Endodermal cell (in vitro differentiated cells): ENCODE results near the gene SEPTIN2. TPM values are rescaled to one million over a fixed set of nuclear protein-coding genes. Genes with fewer than 3 reads are reported as not detected.
A peak's percentile ranks its signal among the peaks of the same experiment; 100 is the strongest.

Experiments
- DNase-seq: peaks from one replicate; pipeline ENCODE4 v3.0.0-alpha.2; 2017
- H3K27ac ChIP-seq: 2 replicates; pipeline ENCODE4 v1.5.1; 2013; ENCODE audit warnings: mild to moderate bottlenecking, low read depth, low read length, moderate library complexity
- H3K27me3 ChIP-seq: 2 replicates; pipeline ENCODE4 v1.6.1; 2013; ENCODE audit warnings: mild to moderate bottlenecking, low read length, moderate library complexity; ENCODE audit not compliant: insufficient read depth, control insufficient read depth, poor library complexity, severe bottlenecking
- H3K36me3 ChIP-seq: 2 replicates; pipeline ENCODE4 v1.7.0; 2013; ENCODE audit warnings: mild to moderate bottlenecking, low read length, moderate library complexity; ENCODE audit not compliant: control insufficient read depth, insufficient read depth
- H3K4me1 ChIP-seq: one replicate; pipeline ENCODE4 v1.7.0; 2013; ENCODE audit warnings: low read length; ENCODE audit not compliant: control insufficient read depth, insufficient read depth
- H3K4me3 ChIP-seq: 2 replicates; pipeline ENCODE4 v1.5.1; 2013; ENCODE audit warnings: mild to moderate bottlenecking, low read length, moderate library complexity
- H3K9ac ChIP-seq: 2 replicates; pipeline ENCODE4 v1.6.1; 2013; ENCODE audit warnings: mild to moderate bottlenecking, low read length, moderate library complexity; ENCODE audit not compliant: poor library complexity, severe bottlenecking; ENCODE audit errors: extremely low read depth
- H3K9me3 ChIP-seq: 2 replicates; pipeline ENCODE4 v1.6.1; 2013; ENCODE audit warnings: mild to moderate bottlenecking, low read length, moderate library complexity; ENCODE audit not compliant: control insufficient read depth
- H3K27ac Mint-ChIP-seq: 2 replicates; pipeline ENCODE4 v1.8.0; 2020; ENCODE audit warnings: mixed read lengths
- H3K27me3 Mint-ChIP-seq: 2 replicates; pipeline ENCODE4 v1.8.0; 2021; ENCODE audit warnings: mild to moderate bottlenecking, mixed read lengths; ENCODE audit not compliant: insufficient read depth
- H3K36me3 Mint-ChIP-seq: 2 replicates; pipeline ENCODE4 v1.8.0; 2020; ENCODE audit warnings: low read depth, mixed read lengths
- H3K4me1 Mint-ChIP-seq: 2 replicates; pipeline ENCODE4 v1.8.0; 2020; ENCODE audit warnings: mixed read lengths
- H3K4me3 Mint-ChIP-seq: 2 replicates; pipeline ENCODE4 v1.8.0; 2020; ENCODE audit warnings: mild to moderate bottlenecking, moderate library complexity, mixed read lengths
- H3K9me3 Mint-ChIP-seq: 2 replicates; pipeline ENCODE4 v1.8.0; 2020; ENCODE audit warnings: mild to moderate bottlenecking, mixed read lengths
- WGBS, 2 experiments: methylation state at CpG; one replicate each; pipeline versions ENCODE4 v1.1.5 to v1.1.7; 2013; ENCODE audit warnings: missing lambda C conversion rate in 2 of 2, mixed read lengths in 1 of 2; ENCODE audit not compliant: insufficient coverage in 1 of 2, insufficient read length in 1 of 2; 5-methylcytosine and 5-hydroxymethylcytosine counted together
- total RNA-seq, 2 donors: library from RNA; stranded (reverse); fragmentation: NEBNext Ultra II Directional in 1 of 2; extraction: Animal tissue kit (Norgen Biotek cat#: 25700) in 1 of 2; gene quantifications; 2 replicates in 1 of 2; 3 replicates in 1 of 2; pipeline ENCODE4 v1.2.1, GENCODE V29; 2021
- TF ChIP-seq, protein P1 (sequence below): fragments of 200-600 bp; sonication (generic); conservative IDR thresholded peaks from 2 replicates; pipeline ENCODE4 v1.5.0; 2021; ENCODE audit warnings: antibody characterized with exemption, mild to moderate bottlenecking

SEPTIN2 gene
- total RNA-seq, 2 donors from 2014 or later: 365 to 380 TPM

DNA sequence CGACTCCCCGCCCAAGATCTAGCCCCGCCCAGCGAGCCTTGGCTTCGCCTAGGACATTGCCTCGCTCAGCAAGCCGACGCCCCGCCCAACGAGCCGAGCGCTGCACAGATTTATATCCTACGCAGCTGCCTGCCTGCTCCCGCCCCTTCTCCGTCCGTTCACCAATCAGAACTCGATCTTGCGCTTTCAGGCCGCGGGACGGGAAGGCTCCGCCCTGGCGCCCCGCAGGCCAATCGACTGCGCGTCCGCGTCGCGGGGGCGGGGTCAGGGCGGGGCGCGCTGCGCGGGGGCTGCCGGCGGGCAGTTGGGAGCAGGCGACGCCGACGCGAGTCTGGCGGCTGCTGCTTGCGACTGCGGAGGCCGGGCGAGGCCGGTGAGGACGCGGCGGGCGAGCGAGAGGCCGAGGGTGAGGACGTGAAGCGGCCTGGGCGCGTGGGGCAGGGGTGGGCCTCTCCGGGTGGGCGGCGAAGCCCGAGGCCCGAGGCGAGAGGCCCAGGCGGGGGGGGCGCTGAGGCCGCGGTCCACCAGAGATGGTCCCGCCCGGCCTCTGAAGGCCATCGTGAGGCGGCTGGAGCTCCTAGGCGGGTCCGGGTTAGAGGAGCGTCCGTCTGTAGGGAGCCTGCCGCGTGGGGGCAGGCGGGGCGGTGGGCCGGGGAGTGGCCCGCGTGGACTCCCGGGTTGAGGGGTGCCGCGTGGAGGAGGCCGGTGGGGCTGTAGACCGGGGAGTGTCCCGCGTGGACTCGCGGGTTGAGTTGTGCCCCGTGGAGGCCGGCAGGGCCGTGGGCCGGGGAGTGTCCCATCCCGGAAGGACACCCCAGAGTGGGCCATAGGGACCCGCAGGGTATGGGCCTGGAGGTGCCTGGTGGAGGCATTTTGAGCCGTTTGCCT is 40.5 kb downstream of the SEPTIN2 start, which contains the start of gene FARP2:
Gene FARP2, plus strand, starts transcription at position 303 of the 888 bp plus-strand sequence. CDS start 16,823 bp downstream, outside the sequence.
- H3K4me3 Mint-ChIP-seq: peak within 1 kb of the TSS; percentile 72
- TF ChIP-seq, protein P1, sequence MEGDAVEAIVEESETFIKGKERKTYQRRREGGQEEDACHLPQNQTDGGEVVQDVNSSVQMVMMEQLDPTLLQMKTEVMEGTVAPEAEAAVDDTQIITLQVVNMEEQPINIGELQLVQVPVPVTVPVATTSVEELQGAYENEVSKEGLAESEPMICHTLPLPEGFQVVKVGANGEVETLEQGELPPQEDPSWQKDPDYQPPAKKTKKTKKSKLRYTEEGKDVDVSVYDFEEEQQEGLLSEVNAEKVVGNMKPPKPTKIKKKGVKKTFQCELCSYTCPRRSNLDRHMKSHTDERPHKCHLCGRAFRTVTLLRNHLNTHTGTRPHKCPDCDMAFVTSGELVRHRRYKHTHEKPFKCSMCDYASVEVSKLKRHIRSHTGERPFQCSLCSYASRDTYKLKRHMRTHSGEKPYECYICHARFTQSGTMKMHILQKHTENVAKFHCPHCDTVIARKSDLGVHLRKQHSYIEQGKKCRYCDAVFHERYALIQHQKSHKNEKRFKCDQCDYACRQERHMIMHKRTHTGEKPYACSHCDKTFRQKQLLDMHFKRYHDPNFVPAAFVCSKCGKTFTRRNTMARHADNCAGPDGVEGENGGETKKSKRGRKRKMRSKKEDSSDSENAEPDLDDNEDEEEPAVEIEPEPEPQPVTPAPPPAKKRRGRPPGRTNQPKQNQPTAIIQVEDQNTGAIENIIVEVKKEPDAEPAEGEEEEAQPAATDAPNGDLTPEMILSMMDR: peak; percentile 23
- peak within 1 kb of the TSS; percentile 94 for H3K4me3 ChIP-seq
- no peaks in the 10 kb centered on the region for H3K9me3 ChIP-seq
- no peaks in the 10 kb centered on the region for H3K27me3 ChIP-seq
- H3K4me1 ChIP-seq: peaks cover 11% of the 10 kb centered on the region
- peaks cover 29% of the 10 kb centered on the region for H3K4me1 Mint-ChIP-seq
- no peaks in the 10 kb centered on the region for H3K27me3 Mint-ChIP-seq
- peaks cover 35% of the 10 kb centered on the region for H3K36me3 ChIP-seq
- H3K27ac Mint-ChIP-seq: peak within 1 kb of the TSS; percentile 93
- peak; percentile 99 for DNase-seq
- peak within 1 kb of the TSS; percentile 44 for H3K27ac ChIP-seq
- no peaks in the 10 kb centered on the region for H3K9me3 Mint-ChIP-seq
- 1 to 2% methylated on average over 30 to 101 of the region's 101 CpGs for whole genome bisulfite sequencing, 2 experiments
- H3K9ac ChIP-seq: peak within 1 kb of the TSS; percentile 71
- H3K36me3 Mint-ChIP-seq: peaks cover 28% of the 10 kb centered on the region

DNA sequence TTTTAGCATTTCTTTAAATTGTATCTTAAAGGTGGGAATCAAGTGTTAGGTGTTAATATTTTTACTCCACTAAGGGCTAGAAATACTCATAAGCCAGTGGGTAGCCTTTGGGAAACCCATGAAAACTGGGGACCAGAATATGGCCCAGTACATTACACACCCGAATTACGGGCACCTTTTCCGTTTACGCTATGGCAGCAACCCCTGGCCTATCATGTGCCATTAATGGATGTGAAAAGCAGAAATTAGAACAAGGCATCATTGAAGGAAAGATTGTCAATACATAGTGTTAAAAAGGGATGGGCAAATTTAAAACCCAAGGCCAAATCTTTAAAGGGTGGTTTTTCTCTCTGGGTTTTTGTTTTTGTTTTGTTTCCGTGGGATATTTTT is 41.1 kb downstream of the SEPTIN2 start:
- H3K4me1 ChIP-seq: peaks cover 11% of the 10 kb centered on the region
- no peak overlapping the region for H3K27ac ChIP-seq
- Mint-ChIP-seq H3K27me3 (no peaks in the 10 kb centered on the region), H3K9me3 (no peaks in the 10 kb centered on the region), H3K4me3 (peak overlapping the region; percentile 72), H3K36me3 (peaks cover 21% of the 10 kb centered on the region), H3K27ac (peak overlapping the region; percentile 30), H3K4me1 (peaks cover 30% of the 10 kb centered on the region)
- 57% methylated on average over 5 of the region's 5 CpGs; no CpG with 5 or more reads in 1 of the 2 experiments for WGBS, 2 experiments
- DNase-seq: no peak
- H3K36me3 ChIP-seq: peaks cover 29% of the 10 kb centered on the region
- H3K9ac ChIP-seq: peak overlapping the region; percentile 71
- no peaks in the 10 kb centered on the region for H3K27me3 ChIP-seq
- no peaks in the 10 kb centered on the region for H3K9me3 ChIP-seq
- H3K4me3 ChIP-seq: peak overlapping the region; percentile 94
- TF ChIP-seq, protein P1: no peak

DNA sequence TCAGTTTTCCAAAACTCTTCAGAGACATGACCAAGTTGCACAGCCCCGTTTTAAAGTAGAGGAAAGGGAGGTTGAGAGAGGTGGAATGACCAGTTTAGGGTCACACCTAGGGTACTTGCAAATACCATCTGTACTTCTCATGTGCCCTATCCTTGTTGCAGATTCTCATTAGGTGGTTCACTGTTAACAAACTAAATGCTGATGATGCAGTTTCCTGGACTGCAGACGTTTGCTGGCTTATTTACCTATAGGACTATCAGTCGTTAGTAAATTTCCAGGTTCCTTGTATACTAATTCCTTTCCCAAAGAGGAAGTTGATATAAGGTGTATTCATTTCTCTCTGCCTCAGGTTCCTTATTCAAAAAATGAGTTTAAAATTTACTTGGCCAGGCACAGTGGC is 41.8 kb downstream of the SEPTIN2 start:
- H3K4me3 ChIP-seq: peak overlapping the region; percentile 94
- H3K4me1 ChIP-seq: peaks cover 11% of the 10 kb centered on the region
- peaks cover 22% of the 10 kb centered on the region for H3K36me3 ChIP-seq
- H3K27me3 ChIP-seq: no peaks in the 10 kb centered on the region
- no peaks in the 10 kb centered on the region for H3K9me3 ChIP-seq
- Mint-ChIP-seq H3K4me1 (peaks cover 30% of the 10 kb centered on the region), H3K9me3 (no peaks in the 10 kb centered on the region), H3K4me3 (peak overlapping the region; percentile 72), H3K36me3 (peaks cover 17% of the 10 kb centered on the region), H3K27ac (no peak overlapping the region), H3K27me3 (no peaks in the 10 kb centered on the region)
- peak overlapping the region; percentile 71 for H3K9ac ChIP-seq
- WGBS, 2 experiments: 80 to 86% methylated on average over 2 to 3 of the region's 3 CpGs
- DNase-seq: no peak
- H3K27ac ChIP-seq: no peak overlapping the region
- TF ChIP-seq, protein P1: no peak
